SK-N-SH (cell line): ENCODE measurements around the gene DNAJB7.

Experiments
- EP300 ChIP-seq, 2 experiments: IDR thresholded peaks; 2 replicates each; pipeline versions ENCODE4 v1.4.0 to v1.6.1; 2012; ENCODE audit warnings: borderline replicate concordance in 1 of 2, low read depth in 1 of 2, low read length in 1 of 2
- FOXJ3 ChIP-seq: sonication (generic); formaldehyde crosslinking; IDR thresholded peaks from 2 replicates; pipeline ENCODE4 v1.5.1; 2020; ENCODE audit warnings: mild to moderate bottlenecking, missing genetic modification reagents
- POLR2AphosphoS5 ChIP-seq: IDR thresholded peaks from 2 replicates; pipeline ENCODE4 v1.6.1; 2012; ENCODE audit warnings: low read depth, low read length
- RCOR1 ChIP-seq: fragments of 150-350 bp; IDR thresholded peaks from 2 replicates; pipeline ENCODE4 v1.6.1; 2017; ENCODE audit warnings: antibody characterized with exemption, low read length
- REST ChIP-seq: IDR thresholded peaks from 2 replicates; pipeline ENCODE4 v1.6.1; 2012; ENCODE audit warnings: mild to moderate bottlenecking, low read depth, low read length, moderate library complexity
- TF ChIP-seq, protein P1 (sequence below): fragments of 200-600 bp; sonication (generic); IDR thresholded peaks from 2 replicates; pipeline ENCODE4 v1.6.1; 2017; ENCODE audit warnings: antibody characterized with exemption, mild to moderate bottlenecking, moderate library complexity
- TF ChIP-seq, protein P2 (sequence below): fragments of 150-350 bp; IDR thresholded peaks from 2 replicates; pipeline ENCODE4 v1.6.1; 2017; ENCODE audit warnings: antibody characterized with exemption, low read length, low read depth, borderline replicate concordance
- TF ChIP-seq, protein P3 (sequence below): IDR thresholded peaks from 2 replicates; pipeline ENCODE4 v1.4.0; 2012; ENCODE audit warnings: low read depth

DNA sequence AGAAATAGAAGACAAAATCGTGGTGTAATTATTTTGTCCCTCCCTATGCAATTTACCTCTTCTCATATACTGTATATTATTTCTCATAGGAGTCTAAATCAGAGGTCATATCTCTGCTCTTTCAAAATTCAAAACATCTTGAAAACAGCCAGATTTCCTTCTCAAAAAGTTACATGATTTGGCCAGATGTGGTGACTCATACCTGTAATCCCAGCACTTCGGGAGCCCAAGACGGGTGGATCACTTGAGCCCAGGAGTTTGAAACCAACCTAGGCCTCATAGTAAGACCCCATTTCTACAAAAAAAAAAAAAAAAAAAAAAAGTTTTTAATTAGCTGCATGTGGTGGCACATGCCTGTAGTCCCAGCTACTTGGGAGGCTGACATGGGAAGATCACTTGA, 29.0 kb upstream of the DNAJB7 start:
- TF ChIP-seq, protein P1, sequence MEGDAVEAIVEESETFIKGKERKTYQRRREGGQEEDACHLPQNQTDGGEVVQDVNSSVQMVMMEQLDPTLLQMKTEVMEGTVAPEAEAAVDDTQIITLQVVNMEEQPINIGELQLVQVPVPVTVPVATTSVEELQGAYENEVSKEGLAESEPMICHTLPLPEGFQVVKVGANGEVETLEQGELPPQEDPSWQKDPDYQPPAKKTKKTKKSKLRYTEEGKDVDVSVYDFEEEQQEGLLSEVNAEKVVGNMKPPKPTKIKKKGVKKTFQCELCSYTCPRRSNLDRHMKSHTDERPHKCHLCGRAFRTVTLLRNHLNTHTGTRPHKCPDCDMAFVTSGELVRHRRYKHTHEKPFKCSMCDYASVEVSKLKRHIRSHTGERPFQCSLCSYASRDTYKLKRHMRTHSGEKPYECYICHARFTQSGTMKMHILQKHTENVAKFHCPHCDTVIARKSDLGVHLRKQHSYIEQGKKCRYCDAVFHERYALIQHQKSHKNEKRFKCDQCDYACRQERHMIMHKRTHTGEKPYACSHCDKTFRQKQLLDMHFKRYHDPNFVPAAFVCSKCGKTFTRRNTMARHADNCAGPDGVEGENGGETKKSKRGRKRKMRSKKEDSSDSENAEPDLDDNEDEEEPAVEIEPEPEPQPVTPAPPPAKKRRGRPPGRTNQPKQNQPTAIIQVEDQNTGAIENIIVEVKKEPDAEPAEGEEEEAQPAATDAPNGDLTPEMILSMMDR = no peak
- TF ChIP-seq EP300 (IDR thresholded peaks at IDR 0.05; ENCODE audit: borderline replicate concordance in 1 of 2, low read depth in 1 of 2, low read length in 1 of 2) (no peak), RCOR1 (no peak), POLR2AphosphoS5 (no peak), REST (no peak), FOXJ3 (no peak)
- TF ChIP-seq, protein P2, sequence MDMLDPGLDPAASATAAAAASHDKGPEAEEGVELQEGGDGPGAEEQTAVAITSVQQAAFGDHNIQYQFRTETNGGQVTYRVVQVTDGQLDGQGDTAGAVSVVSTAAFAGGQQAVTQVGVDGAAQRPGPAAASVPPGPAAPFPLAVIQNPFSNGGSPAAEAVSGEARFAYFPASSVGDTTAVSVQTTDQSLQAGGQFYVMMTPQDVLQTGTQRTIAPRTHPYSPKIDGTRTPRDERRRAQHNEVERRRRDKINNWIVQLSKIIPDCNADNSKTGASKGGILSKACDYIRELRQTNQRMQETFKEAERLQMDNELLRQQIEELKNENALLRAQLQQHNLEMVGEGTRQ = no peak
- TF ChIP-seq, protein P3, sequence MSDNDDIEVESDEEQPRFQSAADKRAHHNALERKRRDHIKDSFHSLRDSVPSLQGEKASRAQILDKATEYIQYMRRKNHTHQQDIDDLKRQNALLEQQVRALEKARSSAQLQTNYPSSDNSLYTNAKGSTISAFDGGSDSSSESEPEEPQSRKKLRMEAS = no peak
